Fibroblast of skin of left biceps (primary cell): ENCODE measurements around the gene RHEX.

Source experiments
- DNase-seq, 2 experiments: peaks; one replicate each; pipeline ENCODE4 v3.0.0-alpha.2; 2013; ENCODE audit warnings: low read depth in 2 of 2

The RHEX gene

GRCh38 chr1:206116191-206116872, 63.4 kb downstream of the RHEX start:
- no peak for DNase-seq

GRCh38 chr1:206116873-206117150, 63.8 kb downstream of the RHEX start:
- DNase-seq, result no peak

GRCh38 chr1:206117151-206117948, 64.4 kb downstream of the RHEX start, which contains the start of gene AVPR1B:
Gene AVPR1B (minus strand): TSS chr1:206117388. CDS start chr1:206116890, 498 bp downstream.
- no peak for DNase-seq

GRCh38 chr1:206120406-206120805, 67.4 kb downstream of the RHEX start:
- no peak for DNase-seq

GRCh38 chr1:206121269-206121668, 68.3 kb downstream of the RHEX start:
- no peak for DNase-seq

GRCh38 chr1:206122686-206123085, 69.7 kb downstream of the RHEX start:
- DNase-seq, result no peak

GRCh38 chr1:206125346-206125745, 72.4 kb downstream of the RHEX start:
- DNase-seq, result no peak

- no peak for DNase-seq
These were observed 74.4 kb downstream of the RHEX start for GRCh38 chr1:206127336-206127735.

- no peak for DNase-seq
These were observed 75.2 kb downstream of the RHEX start for GRCh38 chr1:206128196-206128595.

- DNase-seq, result no peak
These were observed 78.1 kb downstream of the RHEX start for GRCh38 chr1:206131037-206131436.

GRCh38 chr1:206133751-206134415, 80.9 kb downstream of the RHEX start:
- DNase-seq, result no peak

- DNase-seq, result no peak
These were observed 82.3 kb downstream of the RHEX start for GRCh38 chr1:206135248-206135647.

- DNase-seq, result no peak
These were observed 83.3 kb downstream of the RHEX start for GRCh38 chr1:206136241-206136640.

- DNase-seq, result no peak
These were observed 89.0 kb downstream of the RHEX start for GRCh38 chr1:206142011-206142410.

GRCh38 chr1:206142770-206143169, 89.8 kb downstream of the RHEX start:
- DNase-seq, result no peak

GRCh38 chr1:206143537-206144172, 90.7 kb downstream of the RHEX start:
- DNase-seq, result no peak

GRCh38 chr1:206144605-206145004, 91.6 kb downstream of the RHEX start:
- no peak for DNase-seq

GRCh38 chr1:206145771-206146290, 92.9 kb downstream of the RHEX start:
- no peak for DNase-seq
